Neural progenitor cell (in vitro differentiated cells): Measurements from ENCODE around the gene OR4E2.

ENCODE experiments used
- EZH2 ChIP-seq: fragments of 200-600 bp; sonication (generic); IDR thresholded peaks from 2 replicates; pipeline ENCODE4 v1.6.1; 2017; ENCODE audit warnings: antibody characterized with exemption, mild to moderate bottlenecking, moderate library complexity
- EZH2phosphoT487 ChIP-seq: fragments of 200-600 bp; sonication (generic); IDR thresholded peaks from 2 replicates; pipeline ENCODE4 v1.6.1; 2017; ENCODE audit warnings: antibody characterized with exemption
- TF ChIP-seq, protein P1 (sequence below): fragments of 200-600 bp; sonication (generic); IDR thresholded peaks from 2 replicates; pipeline ENCODE4 v1.5.1; 2017; ENCODE audit warnings: antibody characterized with exemption, mild to moderate bottlenecking

GRCh38 chr14:21704338-21704737 lies 50.7 kb downstream of the OR4E2 start:
- no peak for TF ChIP-seq EZH2
- TF ChIP-seq, protein P1, sequence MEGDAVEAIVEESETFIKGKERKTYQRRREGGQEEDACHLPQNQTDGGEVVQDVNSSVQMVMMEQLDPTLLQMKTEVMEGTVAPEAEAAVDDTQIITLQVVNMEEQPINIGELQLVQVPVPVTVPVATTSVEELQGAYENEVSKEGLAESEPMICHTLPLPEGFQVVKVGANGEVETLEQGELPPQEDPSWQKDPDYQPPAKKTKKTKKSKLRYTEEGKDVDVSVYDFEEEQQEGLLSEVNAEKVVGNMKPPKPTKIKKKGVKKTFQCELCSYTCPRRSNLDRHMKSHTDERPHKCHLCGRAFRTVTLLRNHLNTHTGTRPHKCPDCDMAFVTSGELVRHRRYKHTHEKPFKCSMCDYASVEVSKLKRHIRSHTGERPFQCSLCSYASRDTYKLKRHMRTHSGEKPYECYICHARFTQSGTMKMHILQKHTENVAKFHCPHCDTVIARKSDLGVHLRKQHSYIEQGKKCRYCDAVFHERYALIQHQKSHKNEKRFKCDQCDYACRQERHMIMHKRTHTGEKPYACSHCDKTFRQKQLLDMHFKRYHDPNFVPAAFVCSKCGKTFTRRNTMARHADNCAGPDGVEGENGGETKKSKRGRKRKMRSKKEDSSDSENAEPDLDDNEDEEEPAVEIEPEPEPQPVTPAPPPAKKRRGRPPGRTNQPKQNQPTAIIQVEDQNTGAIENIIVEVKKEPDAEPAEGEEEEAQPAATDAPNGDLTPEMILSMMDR, result no peak
- TF ChIP-seq EZH2phosphoT487, result no peak
